VCaP (cell line): ENCODE results near the gene CHMP4B.
A peak's percentile ranks its signal among the peaks of the same experiment; 100 is the strongest.

Experiments
- H3K27ac ChIP-seq: fragments of 450-650 bp; 2 replicates; pipeline ENCODE4 v1.5.1; 2017
- CTCF ChIP-seq: fragments of 450-650 bp; conservative IDR thresholded peaks from 2 replicates; pipeline ENCODE4 v1.5.1; 2017; ENCODE audit warnings: mild to moderate bottlenecking, moderate library complexity

Gene CHMP4B

GRCh38 chr20:33796263-33796906 is 14.8 kb upstream of the CHMP4B start:
- H3K27ac ChIP-seq: peak overlapping the region; percentile 54
- TF ChIP-seq CTCF: no peak

GRCh38 chr20:33796907-33797544 is 14.1 kb upstream of the CHMP4B start:
- TF ChIP-seq CTCF: no peak
- H3K27ac ChIP-seq: peak overlapping the region; percentile 54

- no peak overlapping the region for H3K27ac ChIP-seq
- TF ChIP-seq CTCF: no peak
Observed at GRCh38 chr20:33798444-33798843, 12.7 kb upstream of the CHMP4B start.

- no peak overlapping the region for H3K27ac ChIP-seq
- TF ChIP-seq CTCF: no peak
Observed at GRCh38 chr20:33803921-33804337, 7.2 kb upstream of the CHMP4B start.

GRCh38 chr20:33808388-33808787 is 2.8 kb upstream of the CHMP4B start:
- TF ChIP-seq CTCF: no peak
- no peak overlapping the region for H3K27ac ChIP-seq

GRCh38 chr20:33810259-33810658 is 889 bp upstream of the CHMP4B start:
- TF ChIP-seq CTCF: no peak
- H3K27ac ChIP-seq: no peak overlapping the region; the same call in 1 of the 2 replicates

GRCh38 chr20:33811776-33812151 is 616 bp downstream of the CHMP4B start:
- TF ChIP-seq CTCF: no peak
- H3K27ac ChIP-seq: peak overlapping the region; percentile 94
